ES-I3 (cell line): ENCODE results near the gene MOAP1.
"Not testable (repeated sequence)": the region's sequence is repeated elsewhere in the genome, so short reads cannot be mapped to it uniquely, and the experiment has no call there.

Experiments used
- H3K36me3 ChIP-seq: 2 replicates; pipeline ENCODE4 v1.6.1; 2013; ENCODE audit warnings: mild to moderate bottlenecking, low read length, control low read depth, moderate library complexity; ENCODE audit not compliant: insufficient read depth
- H3K4me1 ChIP-seq: 2 replicates; pipeline ENCODE4 v1.6.1; 2013; ENCODE audit warnings: mild to moderate bottlenecking, control low read depth, low read length; ENCODE audit not compliant: insufficient read depth
- H3K9ac ChIP-seq: 2 replicates; pipeline ENCODE4 v1.6.1; 2013; ENCODE audit warnings: low read depth, mild to moderate bottlenecking, low read length, moderate library complexity
- H3K9me3 ChIP-seq: 2 replicates; pipeline ENCODE4 v1.6.1; 2013; ENCODE audit warnings: mild to moderate bottlenecking, low read length, moderate library complexity; ENCODE audit not compliant: control insufficient read depth, insufficient read depth

Gene MOAP1

DNA sequence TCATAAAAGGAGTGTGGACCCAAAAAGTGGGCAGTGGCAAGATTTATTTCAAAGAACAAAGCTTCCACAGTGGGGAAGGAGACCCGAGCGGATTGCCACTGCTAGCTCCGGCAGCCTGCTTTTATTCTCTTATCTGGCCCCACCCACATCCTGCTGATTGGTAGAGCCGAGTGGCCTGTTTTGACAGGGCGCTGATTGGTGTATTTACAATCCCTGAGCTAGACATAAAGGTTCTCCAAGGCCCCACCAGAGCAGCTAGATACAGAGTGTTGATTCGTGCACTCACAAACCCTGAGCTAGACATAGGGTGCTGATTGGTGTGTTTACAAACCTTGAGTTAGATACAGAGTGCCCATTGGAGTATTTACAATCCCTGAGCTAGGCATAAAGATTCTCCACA is 15.1 kb downstream of the MOAP1 start:
- not testable (repeated sequence) for H3K9ac ChIP-seq, H3K36me3 ChIP-seq, H3K9me3 ChIP-seq, H3K4me1 ChIP-seq

DNA sequence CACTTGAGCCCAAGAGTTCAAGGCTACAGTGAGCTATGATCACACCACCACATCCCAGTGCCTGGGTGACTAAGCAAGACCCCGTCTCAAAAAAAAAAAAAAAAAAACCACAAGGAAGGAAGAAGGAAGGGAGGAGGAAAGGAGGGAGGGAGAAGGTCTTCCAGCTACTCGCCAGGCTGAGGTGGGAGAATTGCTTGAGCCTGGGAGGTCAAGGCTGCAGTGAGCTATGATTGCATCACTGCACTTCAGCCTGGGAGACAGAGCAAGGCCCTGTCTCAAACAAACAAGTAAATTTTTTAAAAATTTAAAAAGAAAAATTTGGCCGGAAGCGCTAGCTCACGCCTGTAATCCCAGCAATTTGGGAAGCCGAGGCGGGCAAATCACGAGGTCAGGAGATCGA is 16.1 kb downstream of the MOAP1 start:
- not testable (repeated sequence) for H3K9me3 ChIP-seq, H3K4me1 ChIP-seq, H3K9ac ChIP-seq, H3K36me3 ChIP-seq

GRCh38 chr14:93165271-93166265 is 19.1 kb downstream of the MOAP1 start:
- not testable (repeated sequence) for H3K36me3 ChIP-seq, H3K9ac ChIP-seq, H3K9me3 ChIP-seq, H3K4me1 ChIP-seq

DNA sequence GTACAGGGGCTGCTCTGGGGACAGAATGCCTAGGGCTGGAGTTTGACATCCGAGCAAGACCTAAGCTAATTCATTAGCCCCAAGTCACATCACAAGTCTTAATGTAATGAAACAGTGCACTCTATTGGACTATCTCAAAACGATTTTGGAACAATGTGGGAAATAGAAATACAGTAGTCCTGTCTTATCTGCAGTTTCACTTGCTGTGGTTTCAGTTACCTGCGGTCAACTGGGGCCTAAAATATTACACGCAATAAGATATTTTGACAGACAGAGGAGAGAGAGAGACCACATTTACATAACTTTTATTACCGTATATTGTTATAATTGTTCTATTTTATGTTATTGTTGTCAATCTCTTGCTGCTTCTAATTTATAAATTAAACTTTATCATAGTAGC is 21.1 kb downstream of the MOAP1 start:
- Histone ChIP-seq H3K9ac (no peak overlapping the region), H3K4me1 (no peaks in the 10 kb centered on the region), H3K9me3 (no peaks in the 10 kb centered on the region)

GRCh38 chr14:93161411-93161940 is 23.2 kb downstream of the MOAP1 start:
- Histone ChIP-seq H3K4me1 (no peaks in the 10 kb centered on the region; the same call in 1 of the 2 replicates), H3K9ac (no peak overlapping the region), H3K36me3 (no peaks in the 10 kb centered on the region), H3K9me3 (no peaks in the 10 kb centered on the region)

More for the DNA sequence above, 21.1 kb downstream of the MOAP1 start:
- no peaks in the 10 kb centered on the region for H3K36me3 ChIP-seq

DNA sequence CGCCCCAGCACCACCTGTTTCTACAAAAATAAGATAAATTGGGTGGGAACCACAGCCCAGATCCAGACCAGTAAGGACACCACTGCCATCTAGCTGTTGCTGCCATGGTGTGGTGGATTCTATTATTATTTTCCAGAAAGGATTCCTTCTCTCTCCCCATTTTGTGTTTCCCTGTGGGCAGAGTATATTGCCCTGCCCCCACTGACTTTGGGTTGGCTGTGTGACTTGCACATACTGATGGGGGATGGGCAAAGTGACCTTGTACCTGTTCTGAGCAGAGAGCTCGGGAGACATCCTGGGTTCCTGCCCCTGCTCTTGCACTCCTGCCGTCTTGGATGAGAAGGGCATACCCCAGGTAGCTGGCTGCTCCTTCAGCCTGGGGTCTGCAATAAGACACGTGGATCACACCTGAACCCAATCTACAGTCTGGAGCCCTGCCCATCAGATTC is 24.3 kb downstream of the MOAP1 start:
- Histone ChIP-seq H3K9ac (no peak overlapping the region), H3K4me1 (no peaks in the 10 kb centered on the region; the same call in 1 of the 2 replicates), H3K9me3 (no peaks in the 10 kb centered on the region), H3K36me3 (no peaks in the 10 kb centered on the region)

GRCh38 chr14:93159625-93160352 is 24.9 kb downstream of the MOAP1 start:
- not testable (repeated sequence) for H3K9me3 ChIP-seq, H3K9ac ChIP-seq, H3K4me1 ChIP-seq, H3K36me3 ChIP-seq

GRCh38 chr14:93158349-93158748 is 26.3 kb downstream of the MOAP1 start:
- not testable (repeated sequence) for H3K9me3 ChIP-seq, H3K4me1 ChIP-seq, H3K36me3 ChIP-seq, H3K9ac ChIP-seq

DNA sequence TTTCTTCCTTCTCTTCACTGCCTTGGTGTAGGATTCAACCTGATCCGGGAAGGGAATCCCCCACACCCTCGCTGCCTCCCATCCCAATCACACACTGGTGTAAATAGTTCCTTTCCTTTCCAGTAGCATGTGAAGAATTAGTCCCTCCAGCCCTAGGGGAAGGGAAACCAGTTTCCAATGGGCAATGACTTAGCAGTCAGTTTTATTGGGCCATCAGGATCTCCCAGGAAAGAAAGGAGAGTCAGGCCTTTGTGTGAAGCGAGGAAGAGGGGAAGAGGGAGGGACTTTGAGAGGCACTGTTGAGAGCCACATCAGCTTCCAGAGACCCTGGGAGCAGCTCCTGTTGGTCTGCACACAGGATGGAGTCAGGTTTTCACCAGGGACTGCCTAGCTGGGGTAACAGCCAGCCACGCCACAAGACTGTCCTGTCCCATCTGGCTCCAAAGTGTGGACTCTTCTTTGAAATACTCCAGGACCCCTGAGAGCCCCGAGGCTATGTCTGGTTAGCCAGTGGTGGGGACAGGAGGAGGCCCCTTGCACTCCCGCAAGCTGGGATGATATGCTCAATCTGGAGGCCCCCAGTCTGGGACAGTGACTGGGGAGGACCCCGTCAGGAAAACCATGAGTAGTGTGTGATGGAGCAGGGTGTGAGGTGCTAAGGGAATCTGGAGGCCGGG is 27.9 kb downstream of the MOAP1 start:
- Histone ChIP-seq H3K9ac (no peak overlapping the region), H3K4me1 (no peaks in the 10 kb centered on the region; the same call in 1 of the 2 replicates), H3K9me3 (no peaks in the 10 kb centered on the region), H3K36me3 (no peaks in the 10 kb centered on the region)

DNA sequence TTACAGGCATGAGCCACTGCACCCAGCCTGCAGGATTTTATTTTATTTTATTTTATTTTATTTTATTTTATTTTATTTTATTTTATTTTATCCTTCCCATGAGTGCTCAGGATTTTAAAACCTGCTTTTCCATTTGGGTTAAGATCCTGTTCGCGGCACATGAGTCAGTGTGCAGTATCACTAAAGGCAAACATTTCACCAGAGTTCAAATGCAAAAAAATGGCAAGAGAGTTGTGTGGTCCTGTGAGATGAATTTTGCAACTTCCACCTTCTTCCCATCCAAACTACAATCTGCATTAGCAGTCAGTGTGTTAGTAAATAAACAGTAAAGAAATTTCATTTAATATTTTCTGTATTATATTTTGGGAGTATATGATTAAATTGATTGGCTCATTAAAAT is 29.0 kb downstream of the MOAP1 start:
- no peaks in the 10 kb centered on the region for H3K36me3 ChIP-seq
- H3K9ac ChIP-seq: no peak overlapping the region
- peaks cover 2% of the 10 kb centered on the region for H3K4me1 ChIP-seq
- no peaks in the 10 kb centered on the region for H3K9me3 ChIP-seq

DNA sequence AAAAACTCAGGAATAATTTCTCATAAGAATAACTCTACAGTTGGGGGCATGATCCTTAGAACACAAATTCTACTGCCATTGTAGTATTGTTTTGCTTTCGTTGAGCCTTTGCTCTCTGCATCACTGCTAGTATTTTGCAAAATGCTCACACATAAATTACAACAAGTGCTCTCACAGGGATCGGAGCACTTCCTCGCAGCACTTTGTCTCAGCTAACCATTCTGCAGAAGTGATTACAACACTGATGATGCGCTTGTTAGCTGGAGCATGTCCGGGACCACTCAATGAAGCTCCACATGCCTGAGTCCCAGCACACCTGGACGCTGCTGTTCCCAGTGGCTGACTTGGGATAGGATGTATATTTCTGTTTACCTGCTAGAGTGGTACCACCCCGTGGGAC is 31.6 kb downstream of the MOAP1 start:
- H3K36me3 ChIP-seq: no peaks in the 10 kb centered on the region
- H3K4me1 ChIP-seq: peaks cover 7% of the 10 kb centered on the region
- H3K9ac ChIP-seq: no peak overlapping the region
- H3K9me3 ChIP-seq: no peaks in the 10 kb centered on the region

- H3K36me3 ChIP-seq: no peaks in the 10 kb centered on the region
- no peak overlapping the region for H3K9ac ChIP-seq
- H3K9me3 ChIP-seq: no peaks in the 10 kb centered on the region
- peaks cover 7% of the 10 kb centered on the region for H3K4me1 ChIP-seq
Observed at GRCh38 chr14:93150227-93151208, 34.2 kb downstream of the MOAP1 start.

DNA sequence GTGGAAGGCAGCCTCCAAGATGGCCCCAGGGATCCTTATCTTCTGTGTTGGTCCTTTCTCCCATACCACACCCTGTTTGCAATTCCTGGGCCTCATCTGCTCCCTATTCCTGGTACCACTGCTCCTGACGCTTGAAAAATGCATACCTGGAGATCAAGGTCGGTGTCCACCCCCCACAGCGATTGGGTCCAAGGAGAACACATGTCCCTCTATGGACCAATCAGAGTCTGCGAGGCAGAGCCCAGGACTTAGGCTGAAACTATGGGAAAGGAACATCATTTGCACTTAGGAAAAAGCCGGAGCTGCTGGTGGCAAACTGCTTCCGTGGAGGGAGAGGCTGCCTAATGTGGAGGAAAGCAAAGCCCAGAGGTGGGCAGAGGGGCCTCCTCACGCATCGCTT is 35.7 kb downstream of the MOAP1 start:
- Histone ChIP-seq H3K4me1 (peaks cover 7% of the 10 kb centered on the region), H3K36me3 (no peaks in the 10 kb centered on the region), H3K9ac (no peak overlapping the region), H3K9me3 (no peaks in the 10 kb centered on the region)
